Measurements from ENCODE around the gene OTUB1. TPM values are rescaled to one million over a fixed set of nuclear protein-coding genes. Genes with fewer than 3 reads are reported as not detected.

Gene OTUB1
- total and polyA plus RNA-seq, 9 of the 15 experiments (the other 6 are each of a cell fraction or from before 2014, with no cell fraction given), result 29.5 to 134 (median 66.1) TPM

GRCh38 chr11:63986156-63986931, at the start of gene OTUB1 (continued):
- TF ChIP-seq ZBTB26 (CRISPR knock-in tag; IDR thresholded peaks at IDR 0.05) (no peak), ZNF583 (CRISPR knock-in tag; IDR thresholded peaks at IDR 0.05) (no peak), ZKSCAN1 (IDR thresholded peaks at IDR 0.05; ENCODE audit: low read depth, low read length) (no peak), ZNF232 (CRISPR knock-in tag; IDR thresholded peaks at IDR 0.05) (no peak), MEF2A (IDR thresholded peaks at IDR 0.05; ENCODE audit: control insufficient read depth, low read depth, low read length) (no peak), KLF1 (tag; IDR thresholded peaks at IDR 0.05) (peak; percentile 55; the same call in 1 of the 2 replicates), E2F3 (CRISPR knock-in tag; IDR thresholded peaks at IDR 0.05) (no peak), VEZF1 (CRISPR knock-in tag; IDR thresholded peaks at IDR 0.05) (peak; percentile 97), CTBP1 (IDR thresholded peaks at IDR 0.05; ENCODE audit: borderline replicate concordance) (peak; percentile 52), ZNF316 (IDR thresholded peaks at IDR 0.05) (no peak), RAD51 (IDR thresholded peaks at IDR 0.05; ENCODE audit: borderline replicate concordance, low read depth) (no peak), ATF6 (CRISPR knock-in tag; IDR thresholded peaks at IDR 0.05) (no peak), STAT5B (CRISPR knock-in tag; IDR thresholded peaks at IDR 0.05) (no peak), PHF8 (IDR thresholded peaks at IDR 0.05; ENCODE audit: borderline replicate concordance, low read length) (peak; percentile 95; the same call in 1 of the 2 replicates), EGR1 (conservative IDR thresholded peaks at IDR 0.05) (no peak), ZNF121 (CRISPR knock-in tag; conservative IDR thresholded peaks at IDR 0.05) (no peak), SREBF1 (IDR thresholded peaks at IDR 0.05; ENCODE audit: borderline replicate concordance, low read depth, low read length) (no peak), PTBP1 (IDR thresholded peaks at IDR 0.05; ENCODE audit: low read depth, low read length) (no peak), SMARCB1 (IDR thresholded peaks at IDR 0.05; ENCODE audit: insufficient read length, low read depth) (no peak), ZNF57 (CRISPR knock-in tag; IDR thresholded peaks at IDR 0.05) (no peak), ZKSCAN8 (CRISPR knock-in tag; IDR thresholded peaks at IDR 0.05) (no peak), ZNF212 (CRISPR knock-in tag; IDR thresholded peaks at IDR 0.05) (no peak)
- TF ChIP-seq, protein P1, sequence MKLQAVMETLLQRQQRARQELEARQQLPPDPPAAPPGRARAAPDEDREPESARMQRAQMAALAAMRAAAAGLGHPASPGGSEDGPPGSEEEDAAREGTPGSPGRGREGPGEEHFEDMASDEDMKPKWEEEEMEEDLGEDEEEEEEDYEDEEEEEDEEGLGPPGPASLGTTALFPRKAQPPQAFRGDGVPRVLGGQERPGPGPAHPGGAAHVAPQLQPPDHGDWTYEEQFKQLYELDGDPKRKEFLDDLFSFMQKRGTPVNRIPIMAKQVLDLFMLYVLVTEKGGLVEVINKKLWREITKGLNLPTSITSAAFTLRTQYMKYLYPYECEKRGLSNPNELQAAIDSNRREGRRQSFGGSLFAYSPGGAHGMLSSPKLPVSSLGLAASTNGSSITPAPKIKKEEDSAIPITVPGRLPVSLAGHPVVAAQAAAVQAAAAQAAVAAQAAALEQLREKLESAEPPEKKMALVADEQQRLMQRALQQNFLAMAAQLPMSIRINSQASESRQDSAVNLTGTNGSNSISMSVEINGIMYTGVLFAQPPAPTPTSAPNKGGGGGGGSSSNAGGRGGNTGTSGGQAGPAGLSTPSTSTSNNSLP (IDR thresholded peaks at IDR 0.05; ENCODE audit: borderline replicate concordance, low read depth, low read length), result no peak

All from K562 (cell line).